GM19099 (cell line): Measurements from ENCODE around the gene MRPS16.
A peak's percentile ranks its signal among the peaks of the same experiment; 100 is the strongest.

Experiments
- POLR2A ChIP-seq: IDR thresholded peaks from 3 replicates; pipeline ENCODE4 v1.6.1; 2011; ENCODE audit warnings: low read depth; ENCODE audit not compliant: insufficient read length; ENCODE audit errors: extremely low read depth

MRPS16 gene

DNA sequence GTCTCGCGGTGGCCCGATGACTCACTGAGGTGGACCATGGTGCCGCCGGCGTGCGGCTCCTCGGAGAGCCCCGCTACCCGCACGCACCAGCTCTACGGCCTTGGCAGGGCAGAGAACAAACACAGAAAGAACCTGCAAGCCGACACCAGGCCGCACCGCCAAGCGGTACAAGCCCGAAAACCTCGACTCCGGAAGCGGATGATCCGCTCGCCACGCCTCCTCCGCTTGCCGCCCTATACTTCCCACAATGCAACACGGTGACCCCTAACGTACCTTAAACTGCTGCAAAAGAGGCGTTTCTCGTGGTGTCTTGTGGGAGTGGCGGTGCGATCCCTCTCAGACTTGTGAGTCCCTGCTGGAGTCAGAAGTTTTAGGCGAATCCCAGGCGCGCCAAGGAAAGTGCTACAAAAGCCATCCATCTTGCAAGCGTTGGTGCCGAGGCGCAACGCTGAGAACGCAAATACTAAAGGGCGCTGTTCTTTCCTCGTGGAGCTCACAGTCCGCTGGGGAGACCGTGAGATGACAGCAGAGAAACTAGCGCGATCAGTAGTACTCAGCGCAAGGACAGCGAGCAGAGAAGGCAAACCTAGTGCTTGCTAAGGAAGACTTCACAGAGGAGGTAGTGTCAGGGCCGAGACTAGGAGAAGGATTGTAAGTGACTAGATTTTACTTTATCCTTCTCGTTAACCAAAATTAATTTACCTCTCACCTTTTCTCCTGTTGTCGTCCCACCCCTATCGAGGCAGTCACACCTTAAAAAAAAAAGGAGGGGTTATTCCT is at the start of gene MRPS16:
Gene MRPS16 (minus strand): TSS at position 200 of the 780 bp plus-strand sequence. CDS start 162 bp downstream, at position 38.
- peak; percentile 97 for TF ChIP-seq POLR2A

GRCh38 chr10:73296946-73297345 is 44.5 kb upstream of the MRPS16 start:
- no peak for TF ChIP-seq POLR2A

DNA sequence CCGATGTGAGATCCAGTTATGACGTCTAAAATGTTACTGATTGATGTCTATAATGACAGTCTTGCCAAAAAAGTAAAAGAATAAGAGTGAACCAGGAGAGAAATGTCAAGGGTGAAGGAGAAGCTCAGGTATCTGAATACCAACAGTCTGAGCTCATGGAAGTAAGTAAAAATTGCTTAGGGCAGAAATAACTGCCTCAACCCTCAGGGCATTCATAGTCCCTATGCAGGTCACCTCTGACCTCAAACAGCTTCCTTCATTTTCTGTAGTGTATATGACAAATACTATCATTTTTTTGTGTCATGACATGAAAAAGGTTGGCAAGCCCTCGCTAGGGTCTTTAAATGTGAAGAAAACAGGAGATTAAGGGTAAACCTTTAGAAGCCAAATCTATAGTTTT is 41.0 kb upstream of the MRPS16 start:
- TF ChIP-seq POLR2A = no peak

- TF ChIP-seq POLR2A = no peak
Measured at GRCh38 chr10:73289958-73290357, 37.5 kb upstream of the MRPS16 start.

DNA sequence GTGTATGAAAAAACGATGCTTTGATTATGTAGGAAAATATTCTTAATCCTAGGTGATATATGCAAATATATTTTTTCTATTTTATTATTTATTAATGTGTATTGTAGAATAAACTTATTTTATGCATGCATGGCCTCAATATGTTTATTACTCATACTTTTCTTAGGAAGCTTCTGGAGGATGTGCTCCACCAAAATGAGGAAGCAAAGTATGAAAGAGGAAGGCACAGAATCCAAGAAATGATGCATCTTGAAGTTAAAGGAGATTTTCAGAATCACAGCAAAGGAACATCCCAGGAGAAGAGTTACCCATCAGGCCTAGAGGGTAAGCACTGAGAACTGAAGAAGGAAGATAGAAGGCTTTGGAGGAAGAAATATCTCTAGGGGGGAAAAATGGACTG is 35.0 kb upstream of the MRPS16 start:
- TF ChIP-seq POLR2A = no peak

DNA sequence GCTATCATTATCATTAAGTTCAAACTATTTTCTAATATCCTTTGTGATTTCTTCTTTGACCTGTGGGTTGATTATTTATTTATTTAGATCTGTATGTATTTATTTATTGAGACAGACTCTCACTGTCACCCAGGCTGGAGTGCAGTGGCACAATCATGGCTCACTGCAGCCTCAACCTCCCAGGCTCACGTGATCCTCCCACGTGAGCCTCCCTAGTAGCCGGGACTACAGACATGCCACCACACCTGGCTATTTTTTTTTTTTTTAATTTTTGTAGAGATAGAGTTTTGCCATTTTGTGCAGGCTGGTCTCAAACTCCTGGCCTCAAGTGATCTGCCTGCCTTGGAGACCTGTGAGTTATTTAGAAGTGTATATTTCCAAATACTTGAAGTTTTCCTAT is 28.7 kb upstream of the MRPS16 start:
- TF ChIP-seq POLR2A = no peak

DNA sequence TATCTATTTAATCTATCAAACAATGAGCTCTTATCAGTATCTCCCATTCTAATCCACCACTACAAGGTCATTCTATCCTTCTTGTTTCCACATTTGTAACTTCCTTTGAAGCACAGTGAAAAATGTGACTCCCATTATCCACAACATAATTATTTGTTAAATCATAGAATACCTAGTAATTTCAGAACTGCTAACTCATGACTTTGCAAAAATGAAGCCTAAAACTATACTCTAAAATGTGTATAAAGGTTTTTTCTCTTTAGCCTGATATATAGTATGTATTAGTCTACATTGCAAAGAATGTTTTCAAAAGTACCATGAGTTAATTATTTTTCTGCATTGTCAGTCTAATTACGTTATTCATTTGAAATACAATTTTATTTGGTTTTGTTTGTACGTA is 12.0 kb upstream of the MRPS16 start:
- no peak for TF ChIP-seq POLR2A

- no peak for TF ChIP-seq POLR2A
Measured at GRCh38 chr10:73263693-73264347, 11.4 kb upstream of the MRPS16 start.

GRCh38 chr10:73262880-73263555 is 10.6 kb upstream of the MRPS16 start:
- no peak for TF ChIP-seq POLR2A

DNA sequence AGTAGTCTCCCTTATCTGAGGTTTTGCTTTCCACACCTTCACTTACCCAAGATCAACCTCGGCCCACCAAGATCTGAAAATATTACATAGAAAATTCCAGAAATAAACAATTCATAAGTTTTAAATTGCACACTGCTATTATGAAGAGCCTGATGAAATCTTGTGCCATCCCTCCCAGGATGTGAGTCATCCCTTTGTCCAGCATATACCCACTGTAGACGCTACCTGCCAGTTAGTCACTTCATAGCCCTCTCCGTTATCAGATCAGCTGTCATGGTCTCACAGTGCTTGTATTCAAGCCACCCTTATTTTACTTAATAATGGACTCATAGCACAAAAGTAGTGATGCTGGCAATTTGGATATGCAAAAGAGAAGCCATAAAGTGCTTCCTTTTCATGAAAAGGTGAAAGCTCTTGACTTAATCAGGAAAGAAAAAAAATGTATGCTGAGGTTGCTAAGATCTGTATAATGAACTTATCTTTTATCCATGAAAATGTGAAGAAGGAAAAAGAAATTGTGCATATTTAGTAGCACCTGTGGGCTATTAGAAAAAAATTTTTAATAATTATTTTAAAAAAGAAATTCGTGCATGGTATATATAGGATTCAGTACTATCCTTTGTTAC is 9.8 kb upstream of the MRPS16 start:
- TF ChIP-seq POLR2A = no peak

DNA sequence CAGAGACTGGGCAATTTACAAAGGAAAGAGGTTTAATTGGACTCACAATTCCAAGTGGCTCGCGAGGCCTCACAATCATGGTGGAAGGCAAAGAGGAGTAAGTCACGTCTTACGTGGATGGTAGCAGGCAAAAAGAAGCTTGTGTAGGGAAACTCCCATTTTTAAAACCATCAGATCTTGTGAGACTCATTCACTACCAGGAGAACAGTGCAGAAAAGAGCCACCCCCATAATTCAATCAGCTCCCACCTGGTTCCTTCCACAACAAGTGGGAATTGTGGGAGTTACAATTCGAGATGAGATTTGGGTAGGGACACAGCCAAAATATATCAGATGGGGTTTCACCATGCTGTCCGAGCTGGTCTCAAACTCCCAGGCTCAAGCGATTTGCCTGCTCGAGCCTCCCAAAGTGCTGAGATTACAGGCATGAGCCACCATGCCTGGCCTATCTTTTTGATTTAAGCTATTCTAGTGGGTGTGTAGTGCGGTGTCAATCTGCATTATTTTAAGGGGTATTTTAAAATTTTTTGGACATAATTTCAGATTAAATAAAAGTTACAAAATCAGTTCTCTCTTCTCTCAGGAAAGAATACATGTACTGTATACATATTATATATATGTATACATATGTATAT is 9.0 kb upstream of the MRPS16 start:
- TF ChIP-seq POLR2A = no peak

DNA sequence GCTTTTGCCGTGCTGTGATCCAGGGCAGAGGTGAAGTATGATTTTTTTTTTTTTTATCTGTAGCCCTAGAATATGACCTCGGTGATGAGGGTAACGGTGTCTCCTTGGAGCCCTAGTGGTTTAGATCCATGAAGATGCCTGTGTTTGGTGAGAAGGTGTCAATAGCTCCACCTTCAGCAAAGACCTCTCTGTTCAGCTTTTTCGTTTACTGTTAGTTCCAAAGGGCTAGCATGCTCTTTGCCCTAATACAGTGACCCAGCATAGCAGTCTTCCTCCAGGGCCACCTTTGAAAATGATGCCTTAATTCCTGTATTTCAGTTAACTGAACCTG is 746 bp upstream of the MRPS16 start:
- TF ChIP-seq POLR2A = no peak

DNA sequence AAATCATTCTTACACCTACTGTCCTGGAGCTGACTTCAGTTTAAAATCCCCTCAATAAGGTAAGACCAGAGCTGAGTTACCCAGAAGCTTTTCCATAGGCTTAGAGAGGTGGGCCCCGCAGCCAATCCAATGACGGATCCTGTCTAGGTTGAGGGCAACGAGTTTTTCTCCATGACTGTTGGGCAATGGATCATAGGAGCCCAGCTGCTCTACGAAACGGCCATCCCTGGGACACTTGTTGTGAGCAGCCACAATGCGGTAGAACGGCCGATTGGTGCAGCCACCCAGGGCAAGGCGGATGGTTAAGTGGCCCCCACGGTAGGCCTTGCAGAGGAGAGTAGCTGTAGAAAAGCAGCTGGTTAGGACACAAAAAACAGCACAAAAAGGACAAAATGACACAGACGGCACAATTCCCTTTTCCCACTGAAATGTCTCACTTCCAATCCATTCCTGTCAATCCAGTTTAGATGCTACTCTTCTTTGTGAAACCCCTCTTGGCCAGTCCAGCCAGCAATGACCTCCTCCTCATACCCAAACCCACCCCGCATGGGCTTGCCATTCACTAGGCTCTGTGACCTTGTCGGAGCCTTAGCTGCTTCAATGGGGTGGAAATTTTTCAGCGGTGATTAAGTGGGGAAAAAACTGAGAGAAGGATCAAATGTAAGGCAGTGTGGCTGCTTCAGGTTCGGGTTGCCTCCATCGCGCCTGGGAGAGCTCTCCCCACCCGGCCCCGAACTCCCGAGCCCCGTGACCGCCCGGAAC is 580 bp downstream of the MRPS16 start:
- no peak for TF ChIP-seq POLR2A

GRCh38 chr10:73248259-73248724 is 4.2 kb downstream of the MRPS16 start:
- no peak for TF ChIP-seq POLR2A
